Activated CD4-positive, alpha-beta T cell treated with anti-CD3 and anti-CD28 coated beads for 4 hours (primary cell): ENCODE measurements around the gene ATP11A.

Experiments
- DNase-seq, 2 donors: peaks; one replicate each; pipeline ENCODE4 v3.0.0-alpha.2; 2020

ATP11A gene

GRCh38 chr13:112726016-112726767 is 36.4 kb downstream of the ATP11A start:
- no peak for DNase-seq

- DNase-seq, result no peak
Measured at GRCh38 chr13:112727581-112727980, 37.7 kb downstream of the ATP11A start.

GRCh38 chr13:112728375-112729126 is 38.7 kb downstream of the ATP11A start:
- DNase-seq, result no peak

GRCh38 chr13:112729408-112729807 is 39.6 kb downstream of the ATP11A start:
- DNase-seq, result no peak

GRCh38 chr13:112730157-112730671 is 40.4 kb downstream of the ATP11A start:
- no peak for DNase-seq

GRCh38 chr13:112731667-112732616 is 42.1 kb downstream of the ATP11A start:
- DNase-seq, result no peak

GRCh38 chr13:112732679-112733078 is 42.8 kb downstream of the ATP11A start:
- no peak for DNase-seq

GRCh38 chr13:112733112-112733511 is 43.3 kb downstream of the ATP11A start:
- DNase-seq, result no peak

- no peak for DNase-seq
Measured at GRCh38 chr13:112733661-112734379, 44.0 kb downstream of the ATP11A start.

- no peak for DNase-seq
Measured at GRCh38 chr13:112734696-112735547, 45.1 kb downstream of the ATP11A start.

- DNase-seq, result no peak
Measured at GRCh38 chr13:112735791-112736190, 46.0 kb downstream of the ATP11A start.

GRCh38 chr13:112737294-112737693 is 47.5 kb downstream of the ATP11A start:
- DNase-seq, result no peak

GRCh38 chr13:112738606-112739005 is 48.8 kb downstream of the ATP11A start:
- no peak for DNase-seq

- no peak for DNase-seq
Measured at GRCh38 chr13:112740502-112741131, 50.8 kb downstream of the ATP11A start.

- DNase-seq, result no peak
Measured at GRCh38 chr13:112741185-112741755, 51.4 kb downstream of the ATP11A start.

GRCh38 chr13:112741835-112742570 is 52.2 kb downstream of the ATP11A start:
- no peak for DNase-seq

- DNase-seq, result no peak
Measured at GRCh38 chr13:112742583-112742982, 52.7 kb downstream of the ATP11A start.

- no peak for DNase-seq
Measured at GRCh38 chr13:112743451-112744167, 53.8 kb downstream of the ATP11A start.
